Measurements from ENCODE around the gene DLG1. TPM values are rescaled to one million over a fixed set of nuclear protein-coding genes. Genes with fewer than 3 reads are reported as not detected.
A peak's percentile ranks its signal among the peaks of the same experiment; 100 is the strongest.

The DLG1 gene
- total and polyA plus RNA-seq, 2 donors (not counting 1 experiment from before 2014, with no cell fraction given) = 47.7 to 53.0 TPM

- Histone ChIP-seq H3K27ac (ENCODE audit: insufficient read depth, low read length) (no peak overlapping the region), H3K4me1 (ENCODE audit: control insufficient read depth, extremely low read depth, insufficient read depth, low read length) (no peaks in the 10 kb centered on the region), H3K9me3 (ENCODE audit: control insufficient read depth, insufficient read depth, low read depth, low read length) (no peaks in the 10 kb centered on the region), H3K36me3 (ENCODE audit: control insufficient read depth, insufficient read depth, low read length) (no peaks in the 10 kb centered on the region), H3K4me3 (replicated peaks in 1 of 4; ENCODE audit: control extremely low read depth in 1 of 4, insufficient read depth in 1 of 4, low read depth in 3 of 4, low read length in 4 of 4) (no peak overlapping the region), H3K9ac (ENCODE audit: insufficient read depth, low read length) (no peak overlapping the region), H3K27me3 (ENCODE audit: control insufficient read depth, insufficient read depth, low read length) (no peaks in the 10 kb centered on the region), H3K79me2 (ENCODE audit: control insufficient read depth, insufficient read depth, low read length) (no peaks in the 10 kb centered on the region), H4K20me1 (ENCODE audit: control insufficient read depth, extremely low read depth, insufficient read depth, low read length) (no peaks in the 10 kb centered on the region), H2AFZ (ENCODE audit: low read length) (no peak overlapping the region), H3K4me2 (ENCODE audit: extremely low read depth, insufficient read depth, low read length) (no peak overlapping the region)
- TF ChIP-seq EZH2 (IDR thresholded peaks at IDR 0.05; ENCODE audit: low read length, missing control alignments) (no peak), CTCF (conservative IDR thresholded peaks at IDR 0.05 in 1 of 2, IDR thresholded peaks at IDR 0.05 in 1 of 2; ENCODE audit: low read depth in 1 of 2, low read length in 2 of 2) (no peak)
- DNase-seq (ENCODE audit: low read depth in 2 of 2) = no peak
Measured at GRCh38 chr3:197085137-197085536, 213.3 kb downstream of the DLG1 start.

GRCh38 chr3:197083486-197083885 lies 214.9 kb downstream of the DLG1 start:
- H3K79me2 ChIP-seq (ENCODE audit: control insufficient read depth, insufficient read depth, low read length) = no peaks in the 10 kb centered on the region
- H3K4me2 ChIP-seq (ENCODE audit: extremely low read depth, insufficient read depth, low read length) = peak overlapping the region; percentile 45
- H3K4me3 ChIP-seq (replicated peaks in 1 of 4; ENCODE audit: control extremely low read depth in 1 of 4, insufficient read depth in 1 of 4, low read depth in 3 of 4, low read length in 4 of 4) = no peak overlapping the region
- DNase-seq (ENCODE audit: low read depth in 2 of 2) = peak; percentile 75 to 90
- H2AFZ ChIP-seq (ENCODE audit: low read length) = no peak overlapping the region
- H3K4me1 ChIP-seq (ENCODE audit: control insufficient read depth, extremely low read depth, insufficient read depth, low read length) = no peaks in the 10 kb centered on the region
- H3K9ac ChIP-seq (ENCODE audit: insufficient read depth, low read length) = no peak overlapping the region
- H3K9me3 ChIP-seq (ENCODE audit: control insufficient read depth, insufficient read depth, low read depth, low read length) = no peaks in the 10 kb centered on the region
- H3K36me3 ChIP-seq (ENCODE audit: control insufficient read depth, insufficient read depth, low read length) = no peaks in the 10 kb centered on the region
- H3K27ac ChIP-seq (ENCODE audit: insufficient read depth, low read length) = peak overlapping the region; percentile 49
- no peaks in the 10 kb centered on the region for H3K27me3 ChIP-seq (ENCODE audit: control insufficient read depth, insufficient read depth, low read length)
- TF ChIP-seq EZH2 (IDR thresholded peaks at IDR 0.05; ENCODE audit: low read length, missing control alignments) (no peak), CTCF (conservative IDR thresholded peaks at IDR 0.05 in 1 of 2, IDR thresholded peaks at IDR 0.05 in 1 of 2; ENCODE audit: low read depth in 1 of 2, low read length in 2 of 2) (no peak)
- H4K20me1 ChIP-seq (ENCODE audit: control insufficient read depth, extremely low read depth, insufficient read depth, low read length) = no peaks in the 10 kb centered on the region

GRCh38 chr3:197082871-197083270 lies 215.5 kb downstream of the DLG1 start:
- Histone ChIP-seq H3K27ac (ENCODE audit: insufficient read depth, low read length) (peak overlapping the region; percentile 49), H4K20me1 (ENCODE audit: control insufficient read depth, extremely low read depth, insufficient read depth, low read length) (no peaks in the 10 kb centered on the region), H2AFZ (ENCODE audit: low read length) (no peak overlapping the region), H3K9ac (ENCODE audit: insufficient read depth, low read length) (no peak overlapping the region), H3K4me3 (replicated peaks in 1 of 4; ENCODE audit: control extremely low read depth in 1 of 4, insufficient read depth in 1 of 4, low read depth in 3 of 4, low read length in 4 of 4) (no peak overlapping the region), H3K27me3 (ENCODE audit: control insufficient read depth, insufficient read depth, low read length) (no peaks in the 10 kb centered on the region), H3K4me2 (ENCODE audit: extremely low read depth, insufficient read depth, low read length) (no peak overlapping the region), H3K79me2 (ENCODE audit: control insufficient read depth, insufficient read depth, low read length) (no peaks in the 10 kb centered on the region), H3K36me3 (ENCODE audit: control insufficient read depth, insufficient read depth, low read length) (no peaks in the 10 kb centered on the region), H3K9me3 (ENCODE audit: control insufficient read depth, insufficient read depth, low read depth, low read length) (no peaks in the 10 kb centered on the region), H3K4me1 (ENCODE audit: control insufficient read depth, extremely low read depth, insufficient read depth, low read length) (no peaks in the 10 kb centered on the region)
- DNase-seq (ENCODE audit: low read depth in 2 of 2) = peak; percentile 46 to 49
- no peak for TF ChIP-seq CTCF (conservative IDR thresholded peaks at IDR 0.05 in 1 of 2, IDR thresholded peaks at IDR 0.05 in 1 of 2; ENCODE audit: low read depth in 1 of 2, low read length in 2 of 2)

Data from fibroblast of lung (primary cell).